ENCODE measurements around the gene AGAP6.
"Not testable (repeated sequence)": the region's sequence is repeated elsewhere in the genome, so short reads cannot be mapped to it uniquely, and the experiment has no call there.

Gene AGAP6

DNA sequence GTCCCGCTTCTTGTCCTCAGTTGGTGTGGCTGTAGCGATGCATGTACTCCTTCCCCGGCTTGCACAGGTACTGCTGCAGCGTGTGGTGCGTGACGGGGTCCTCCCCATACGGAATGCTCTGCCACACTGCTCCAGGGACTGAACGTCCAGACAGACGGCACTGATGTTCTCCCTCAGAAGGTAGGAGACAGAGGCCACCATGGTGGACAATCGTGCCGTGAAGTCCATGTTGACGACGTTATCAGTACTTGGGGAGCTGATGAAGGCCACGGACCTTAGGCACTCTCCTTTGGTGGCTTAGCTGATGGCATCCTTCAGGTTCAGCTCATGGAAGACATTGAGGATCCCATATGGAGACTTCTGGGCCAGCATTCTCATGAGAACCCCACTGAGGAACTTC is 37.4 kb downstream of the AGAP6 start:
- DNase-seq: no peak

DNA sequence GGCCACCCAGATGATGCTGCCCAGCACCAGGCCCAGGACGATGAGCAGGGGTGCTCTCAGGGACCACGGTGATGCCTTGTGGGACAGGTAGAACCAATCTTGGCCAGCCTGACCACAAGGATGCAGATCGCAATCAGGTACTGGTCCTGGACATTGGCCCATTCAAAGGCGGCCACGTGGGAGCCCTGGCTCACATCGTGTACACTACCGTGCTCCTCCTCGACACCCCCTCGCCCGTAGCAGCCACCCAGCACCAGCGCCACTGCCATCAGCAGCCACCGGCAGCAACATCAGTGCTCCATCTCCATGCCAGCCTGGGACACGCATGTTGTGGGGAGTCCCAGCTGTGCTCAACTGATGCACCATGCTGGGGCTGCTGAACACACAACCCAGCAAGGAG is 39.0 kb downstream of the AGAP6 start:
- DNase-seq: no peak

DNA sequence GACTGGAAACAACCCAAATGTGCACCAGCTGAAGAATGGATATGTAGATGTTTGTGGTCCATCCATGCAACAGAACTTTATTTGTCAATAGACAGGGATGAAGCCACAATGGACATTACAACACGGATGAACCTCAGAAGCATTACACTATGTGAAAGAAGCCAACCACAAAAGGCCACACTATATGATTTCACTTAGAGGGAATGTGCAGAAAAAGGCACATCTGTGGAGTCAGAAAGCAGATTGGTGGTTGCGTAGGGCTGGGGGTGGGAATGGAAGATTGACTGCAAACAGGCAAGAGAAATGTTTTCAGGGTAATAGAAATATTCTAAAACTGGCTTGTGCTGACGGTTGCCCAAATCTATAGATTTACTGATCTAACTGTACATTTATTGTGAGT is 45.3 kb downstream of the AGAP6 start:
- no peak for DNase-seq

DNA sequence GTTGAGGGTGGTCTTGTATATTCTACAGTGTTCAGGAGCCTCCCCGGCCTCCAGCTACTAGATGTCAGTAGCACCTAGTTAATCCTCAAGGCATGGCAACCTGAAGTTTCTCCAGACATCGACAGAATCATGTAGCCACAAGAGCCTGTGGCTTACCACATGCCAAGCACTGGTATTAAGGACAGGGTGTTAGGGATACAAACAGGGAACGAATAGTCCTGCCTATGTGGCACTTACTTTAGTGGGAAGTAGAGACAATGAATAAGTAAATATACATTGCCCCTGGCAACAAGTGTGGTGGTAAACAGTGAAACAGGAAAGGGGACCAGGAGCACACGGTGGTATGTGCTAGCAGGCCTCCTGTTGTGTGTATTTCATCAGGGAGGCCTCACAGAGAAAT is 47.1 kb downstream of the AGAP6 start:
- not testable (repeated sequence) for DNase-seq

DNA sequence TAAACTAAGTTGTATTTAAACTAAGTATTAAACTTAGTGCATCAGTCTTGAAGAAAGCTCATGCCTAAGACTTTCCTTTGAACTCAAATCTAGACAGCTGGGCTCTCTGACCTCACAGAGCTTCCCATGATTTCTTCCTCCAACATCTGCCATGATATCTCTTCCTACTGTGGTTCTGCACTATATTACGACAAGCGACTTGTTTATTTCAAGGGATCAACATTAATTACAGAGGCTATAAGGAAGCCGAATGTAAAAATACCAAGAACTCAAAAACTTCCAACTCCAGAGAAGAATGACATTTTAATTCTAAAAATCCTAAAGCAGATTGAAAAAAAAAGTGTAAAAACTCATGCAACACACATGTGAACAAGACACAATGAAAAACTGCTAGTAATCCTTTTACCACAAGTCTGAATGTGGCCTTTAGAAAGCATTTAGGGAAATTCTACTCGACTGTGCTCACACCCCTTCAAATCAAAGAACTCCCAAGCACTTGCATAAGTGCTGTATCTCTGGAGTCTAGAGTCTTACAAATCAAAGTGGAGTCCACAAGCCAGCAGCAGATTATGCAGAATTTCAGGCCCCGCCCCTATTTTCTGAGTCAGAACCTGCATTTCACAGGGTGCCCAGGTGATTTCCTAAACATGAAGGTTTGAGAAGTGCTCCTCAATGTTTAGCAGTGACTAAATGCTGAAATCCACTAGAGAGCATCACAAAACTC is 56.9 kb downstream of the AGAP6 start:
- no peak for DNase-seq

DNA sequence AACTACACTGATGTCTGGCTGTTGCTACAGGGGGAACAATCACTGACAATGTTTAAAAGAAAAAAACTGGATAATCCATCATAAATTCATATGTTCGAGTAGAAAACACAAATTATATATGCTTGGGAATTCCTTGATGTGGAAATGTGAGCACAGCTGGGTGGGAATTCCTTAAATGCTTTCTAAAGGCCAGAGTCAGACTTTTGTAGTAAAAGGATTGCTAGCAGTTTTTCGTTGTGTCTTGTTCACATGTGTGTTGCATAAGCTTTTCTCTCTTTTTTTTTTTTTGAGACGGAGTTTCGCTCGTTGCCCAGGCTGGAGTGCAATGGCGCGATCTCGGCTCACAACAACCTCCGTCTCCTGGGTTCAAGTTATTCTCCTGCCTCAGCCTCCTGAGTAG is 58.3 kb downstream of the AGAP6 start:
- not testable (repeated sequence) for DNase-seq

DNA sequence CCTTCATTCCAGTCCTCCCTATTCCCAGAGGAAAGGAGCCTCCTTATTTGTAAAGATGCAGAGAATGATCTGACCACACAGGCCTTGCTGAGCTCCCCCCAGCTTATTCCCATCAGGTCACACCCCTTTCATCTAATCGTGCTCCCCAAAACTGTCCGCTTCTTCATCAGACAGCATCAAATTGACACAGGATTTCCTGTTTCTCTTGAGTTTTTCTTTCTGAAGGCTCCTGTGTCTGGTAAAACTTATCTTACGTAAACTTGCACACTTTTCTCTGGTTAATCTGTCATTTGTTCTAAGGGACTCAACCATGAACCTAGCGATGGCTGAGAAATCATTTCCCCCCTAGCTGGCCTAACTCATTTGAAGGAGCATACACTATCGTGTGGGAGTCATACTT is 59.4 kb downstream of the AGAP6 start:
- not testable (repeated sequence) for DNase-seq

DNA sequence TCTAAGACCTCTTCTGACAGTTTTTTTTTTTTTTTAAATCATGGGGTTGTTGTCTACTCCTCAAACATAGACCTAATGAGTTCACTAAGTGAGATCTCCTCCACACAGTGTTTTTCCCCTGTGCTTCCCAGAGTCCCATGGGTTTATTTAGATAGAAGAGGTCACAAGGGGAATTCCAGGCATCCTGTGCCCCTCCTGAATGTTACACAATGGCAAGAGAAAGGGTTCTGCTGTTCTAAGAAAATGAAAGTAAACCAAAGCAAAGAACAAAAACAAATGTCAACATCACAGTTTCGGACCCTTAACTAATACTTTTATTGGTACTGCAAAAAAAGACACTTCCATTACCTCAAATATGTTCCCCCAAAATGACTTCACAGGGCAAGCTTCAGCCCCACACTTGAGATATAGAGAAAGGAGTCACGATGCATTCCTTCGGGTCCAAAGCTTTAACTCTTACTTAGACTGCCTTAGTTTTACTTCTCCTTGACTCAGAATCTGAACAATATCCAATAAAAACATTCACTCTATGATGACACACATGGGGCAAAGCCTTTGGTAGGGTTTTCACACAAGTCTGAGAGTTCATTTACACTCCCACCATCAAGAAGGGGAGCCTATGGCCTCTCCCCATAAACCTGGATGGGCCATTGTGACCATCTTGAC is 63.9 kb downstream of the AGAP6 start:
- DNase-seq: not testable (repeated sequence)

DNA sequence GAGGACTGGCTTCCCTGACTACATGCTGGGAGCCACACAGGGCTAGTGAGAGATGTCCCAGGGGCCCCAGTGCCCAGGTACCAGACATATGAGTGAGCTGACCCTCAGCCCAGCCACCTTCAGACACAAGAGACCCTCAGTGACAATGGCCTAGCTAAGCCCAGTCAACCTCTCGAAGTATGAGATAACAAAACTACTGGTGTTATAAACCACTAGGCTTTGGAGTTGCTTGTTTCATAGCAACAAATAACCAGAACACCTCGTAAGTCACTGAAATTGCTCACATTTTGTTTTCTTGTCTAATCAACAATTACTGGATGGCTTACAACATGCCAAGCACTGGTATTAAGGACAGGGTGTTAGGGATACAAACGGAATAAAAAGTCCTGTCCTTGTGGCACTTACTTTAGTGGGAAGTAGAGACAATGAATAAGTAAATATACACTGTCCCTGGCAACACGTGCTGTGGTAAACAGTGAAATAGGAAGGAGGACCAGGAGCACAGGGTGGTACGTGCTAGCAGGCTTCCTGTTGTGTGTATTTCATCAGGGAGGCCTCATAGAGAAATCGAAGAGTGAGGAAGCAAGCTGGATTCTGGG is 64.7 kb downstream of the AGAP6 start:
- not testable (repeated sequence) for DNase-seq

DNA sequence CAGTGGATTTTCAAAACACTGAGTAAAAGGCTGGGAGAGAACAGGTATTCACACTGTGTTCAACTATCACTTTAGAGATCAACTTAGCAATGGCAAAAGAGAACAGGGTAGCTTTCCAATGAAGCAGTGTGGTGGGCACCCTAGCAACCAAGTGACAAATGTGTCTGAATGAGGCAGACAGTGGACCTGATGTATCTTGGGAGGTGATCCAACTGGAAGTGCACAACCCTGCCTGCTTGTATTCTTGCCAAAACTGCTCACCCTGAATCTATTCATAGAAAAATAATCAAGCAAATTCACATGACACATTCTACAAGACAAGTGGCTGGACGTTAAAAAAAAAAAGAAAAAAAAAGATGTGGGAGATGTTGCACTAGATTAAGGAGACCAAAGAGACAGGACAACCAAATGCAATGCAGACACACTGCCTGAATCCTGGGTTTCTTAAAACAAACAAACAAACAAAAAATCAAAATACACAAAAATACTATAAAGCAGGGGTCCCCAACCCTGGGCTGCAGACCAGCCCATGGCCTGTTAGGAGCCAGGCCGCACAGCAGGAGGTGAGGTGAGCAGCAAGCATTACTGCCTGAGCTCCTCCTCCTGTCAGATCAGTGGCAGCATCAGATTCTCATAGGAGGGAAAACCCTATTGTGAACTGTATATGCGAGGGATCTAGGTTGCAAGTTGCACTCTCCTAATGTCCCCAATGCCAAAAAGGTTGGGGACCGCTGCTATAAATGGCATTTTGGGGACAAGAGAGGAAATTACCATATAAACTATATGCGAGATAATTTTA is 67.5 kb downstream of the AGAP6 start:
- not testable (repeated sequence) for DNase-seq

DNA sequence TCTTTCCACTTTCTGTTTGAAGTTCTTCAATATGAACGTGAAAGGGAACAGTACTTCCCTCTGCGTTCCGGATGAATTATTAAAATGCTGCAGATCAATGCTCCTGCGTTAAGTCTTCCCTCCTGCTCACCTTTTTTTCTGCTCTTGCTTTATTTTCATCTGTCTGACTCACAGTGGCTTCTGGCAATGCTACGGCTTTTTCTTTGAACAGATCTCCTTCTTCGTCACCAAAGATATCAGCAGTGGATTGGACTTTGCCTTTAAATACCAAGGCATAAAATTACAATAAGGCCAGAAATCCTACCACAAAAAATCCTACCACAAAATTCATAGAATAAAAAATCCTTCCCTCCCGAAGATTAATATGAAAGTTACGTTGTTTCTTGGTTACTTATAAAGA is 68.4 kb downstream of the AGAP6 start:
- not testable (repeated sequence) for DNase-seq

DNA sequence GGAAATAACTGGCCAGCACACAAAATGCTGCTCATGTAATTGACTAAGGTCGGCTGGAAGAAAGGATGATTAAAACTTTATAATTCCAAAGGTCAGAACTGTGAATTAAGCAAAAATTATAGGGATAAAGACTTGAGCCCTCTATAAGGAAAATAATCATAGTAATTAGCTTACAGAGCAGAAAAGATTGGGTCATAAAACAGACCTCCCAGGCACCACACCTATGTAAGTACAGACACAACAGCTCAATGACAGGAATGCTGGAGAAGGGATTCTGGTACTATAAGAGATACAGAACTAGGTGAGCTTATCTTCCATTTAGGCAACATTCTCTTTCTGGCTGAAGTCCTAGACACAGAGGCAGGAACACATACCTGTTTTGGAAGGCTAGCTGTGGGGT is 70.5 kb downstream of the AGAP6 start:
- DNase-seq: not testable (repeated sequence)

DNA sequence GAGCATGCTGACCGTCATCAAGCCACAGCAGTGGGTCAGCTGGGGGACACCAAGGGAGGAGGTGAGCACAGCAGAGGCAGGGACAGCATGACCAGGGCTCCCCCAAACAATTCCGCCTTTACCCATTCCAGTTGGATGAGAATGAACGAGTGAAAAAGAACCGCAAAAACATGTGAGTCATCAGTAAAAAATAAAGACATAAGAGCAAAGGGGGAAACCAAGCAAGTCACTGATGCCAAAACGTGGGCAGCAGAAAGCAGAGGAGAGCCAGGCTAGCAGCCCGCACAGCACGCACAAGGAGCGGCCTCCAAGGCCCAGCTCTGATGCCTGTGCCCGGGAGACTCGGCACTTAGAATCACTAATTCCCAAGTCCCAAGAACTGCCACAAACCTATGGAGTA is 71.7 kb downstream of the AGAP6 start:
- not testable (repeated sequence) for DNase-seq

All from NCI-H446 (cell line).